HG03103 (cell line): ENCODE results near the gene DNPH1.

ENCODE experiments used
- ATAC-seq: cut with Tn5 transposase; IDR thresholded peaks from one replicate; pipeline ENCODE4 v1.9.1; 2021; ENCODE audit warnings: low read depth; ENCODE audit not compliant: unreplicated experiment

Gene DNPH1

GRCh38 chr6:43228951-43229802, at the start of gene DNPH1:
TSS of gene DNPH1 (minus strand) at chr6:43229481. CDS start at chr6:43229456, 25 bp downstream.
- ATAC-seq: peak; percentile 73

DNA sequence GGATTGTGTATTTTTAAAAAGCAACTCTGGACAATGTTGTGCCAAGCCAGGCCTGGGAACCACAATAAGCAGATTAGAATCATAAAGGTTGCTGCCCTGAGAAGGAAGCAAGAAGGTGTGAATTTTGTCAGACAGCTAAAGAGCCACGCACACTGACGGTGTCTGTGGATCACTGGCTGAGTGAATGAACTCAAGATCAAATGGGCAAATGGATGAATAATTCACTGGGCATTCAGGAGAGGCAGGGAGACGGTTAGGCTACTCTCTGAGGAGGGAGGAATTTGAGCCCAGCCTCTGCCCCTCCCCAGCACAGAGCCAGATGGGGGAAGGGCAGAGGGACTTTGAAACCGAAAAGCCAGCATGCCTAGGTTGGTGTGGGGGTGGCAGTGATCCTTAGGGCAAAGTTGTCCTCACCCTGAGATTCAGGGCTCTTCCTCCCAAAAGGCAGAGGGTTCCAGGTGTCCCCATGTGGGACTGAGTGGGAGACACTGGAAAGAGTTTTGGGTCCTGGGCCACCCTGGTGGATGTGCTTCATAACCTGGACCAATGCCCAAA, 49.3 kb upstream of the DNPH1 start:
- no peak for ATAC-seq

- ATAC-seq: no peak
Observed at GRCh38 chr6:43277643-43278523, 48.6 kb upstream of the DNPH1 start.

DNA sequence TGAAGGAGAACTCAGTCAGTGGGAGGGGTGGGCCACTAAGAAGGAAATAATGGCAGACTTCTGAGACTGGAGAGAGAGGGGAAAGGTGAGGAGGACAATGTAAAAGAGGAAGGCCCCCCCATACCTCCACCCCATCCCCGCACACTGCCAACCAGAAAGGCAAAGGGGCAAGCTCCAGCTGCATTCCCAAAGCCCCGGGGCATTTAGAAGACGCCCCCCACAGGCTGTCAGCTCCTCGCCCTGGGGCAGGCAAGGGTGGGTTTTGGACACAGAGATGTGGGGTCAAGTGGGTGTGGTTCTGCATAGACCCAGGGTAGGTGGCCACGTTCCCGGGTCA, 48.0 kb upstream of the DNPH1 start:
- ATAC-seq: no peak

DNA sequence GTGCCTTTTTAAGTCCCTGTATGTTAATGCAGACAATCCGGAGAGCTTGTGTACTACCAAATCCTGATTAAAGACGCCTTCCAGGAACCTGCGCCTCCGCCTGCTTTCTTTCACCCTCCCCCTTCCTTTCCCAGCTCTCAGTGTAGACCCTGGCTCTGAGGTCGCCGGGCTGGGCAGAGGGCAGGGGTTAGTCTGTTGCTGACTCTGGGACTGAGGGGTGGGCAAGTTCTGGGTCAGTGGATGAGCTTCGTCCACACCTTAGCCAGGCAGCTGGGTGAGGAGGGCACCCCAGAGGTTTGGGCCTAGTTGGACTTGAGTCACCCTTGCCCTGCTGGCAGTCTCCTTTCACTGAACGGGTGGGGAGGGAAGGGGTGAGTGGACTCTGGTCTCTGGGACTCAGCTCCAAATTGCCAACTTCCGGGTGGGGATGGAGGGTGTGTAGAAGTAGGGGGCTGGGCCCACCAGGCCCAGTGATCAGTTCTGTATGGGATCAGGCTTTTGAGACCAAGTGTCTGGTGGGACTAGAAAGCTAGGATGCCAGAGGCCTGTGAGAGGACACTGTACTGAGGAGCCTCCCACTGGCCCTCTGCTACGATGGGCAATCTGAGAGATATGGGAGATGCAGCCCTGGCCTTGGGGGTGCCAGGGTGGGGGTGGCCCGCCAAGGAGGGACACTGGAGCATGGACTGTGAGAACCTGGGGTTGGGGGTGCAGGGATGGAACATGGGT, 47.5 kb upstream of the DNPH1 start:
- ATAC-seq: no peak

- no peak for ATAC-seq
Observed at GRCh38 chr6:43275801-43276576, 46.7 kb upstream of the DNPH1 start.

DNA sequence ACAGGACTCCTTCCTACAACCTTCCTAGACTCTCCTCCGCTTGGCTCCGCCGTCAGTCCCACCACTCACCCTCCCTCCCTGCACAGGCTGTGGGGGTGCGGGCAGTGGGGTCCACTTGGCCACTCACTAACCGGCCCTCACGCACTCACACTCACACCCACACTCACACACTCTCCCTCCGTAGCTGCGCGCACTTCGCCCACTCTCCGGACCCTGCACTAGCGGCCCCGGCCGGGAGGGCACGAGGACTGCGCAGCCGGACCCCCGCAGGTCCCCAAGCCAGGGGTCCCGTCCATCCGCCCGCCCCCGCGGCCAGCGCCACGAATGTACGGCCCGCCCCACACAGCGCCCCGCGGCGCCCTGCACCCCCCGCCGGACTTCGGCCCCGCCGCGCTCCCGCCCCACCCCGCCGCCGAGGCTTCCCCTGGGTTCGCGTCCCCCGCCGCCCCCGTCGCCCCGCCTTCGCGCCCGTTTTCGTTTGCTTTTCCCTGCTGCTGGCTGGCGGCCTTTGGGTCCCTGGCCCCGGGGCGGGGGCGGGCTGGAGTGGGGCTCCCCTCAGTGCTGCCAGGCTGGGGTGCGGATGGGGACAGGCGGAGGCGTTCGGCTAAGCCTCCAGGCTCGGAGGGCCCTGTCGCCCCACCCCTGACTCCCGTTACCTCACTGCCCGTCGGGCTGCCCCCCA, 45.8 kb upstream of the DNPH1 start:
- ATAC-seq: no peak

DNA sequence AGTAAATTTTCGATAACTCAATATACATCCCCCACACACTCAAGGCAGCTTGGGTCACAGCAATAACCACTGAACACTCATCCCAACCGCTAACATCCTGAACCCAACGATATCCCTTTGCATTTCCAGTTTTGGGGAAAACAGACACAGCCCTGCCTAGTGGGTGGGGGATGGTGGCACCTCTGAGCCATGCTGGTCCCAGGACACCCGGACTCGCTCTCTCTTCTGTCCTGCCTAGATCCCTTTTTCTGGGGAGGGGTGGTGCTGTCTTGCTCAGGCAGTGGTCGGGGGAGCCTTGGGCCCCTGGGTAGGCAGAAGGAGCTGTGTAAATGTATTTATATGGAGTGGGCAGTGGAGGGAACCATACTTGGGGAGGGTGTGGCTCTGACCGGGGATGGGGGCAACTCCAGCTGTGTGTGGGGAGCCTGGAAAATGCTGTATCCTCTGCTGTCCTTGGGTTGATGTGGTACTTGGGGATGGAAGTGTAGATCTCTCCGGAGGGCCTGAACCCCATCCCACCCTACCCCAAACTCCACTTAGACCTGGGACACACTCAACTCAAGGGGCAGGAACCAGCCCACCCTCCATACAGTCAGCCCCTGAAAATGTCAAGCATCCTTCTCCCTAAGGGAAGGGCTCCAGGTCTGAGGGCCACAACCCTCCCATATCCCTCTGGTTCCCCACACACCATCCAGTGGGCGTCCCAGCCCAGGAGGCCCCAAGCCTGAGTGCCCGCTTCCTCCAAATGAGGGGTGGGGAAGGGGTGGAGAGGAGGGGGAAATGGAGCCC, 45.0 kb upstream of the DNPH1 start:
- no peak for ATAC-seq

GRCh38 chr6:43273707-43274106, 44.4 kb upstream of the DNPH1 start:
- no peak for ATAC-seq

DNA sequence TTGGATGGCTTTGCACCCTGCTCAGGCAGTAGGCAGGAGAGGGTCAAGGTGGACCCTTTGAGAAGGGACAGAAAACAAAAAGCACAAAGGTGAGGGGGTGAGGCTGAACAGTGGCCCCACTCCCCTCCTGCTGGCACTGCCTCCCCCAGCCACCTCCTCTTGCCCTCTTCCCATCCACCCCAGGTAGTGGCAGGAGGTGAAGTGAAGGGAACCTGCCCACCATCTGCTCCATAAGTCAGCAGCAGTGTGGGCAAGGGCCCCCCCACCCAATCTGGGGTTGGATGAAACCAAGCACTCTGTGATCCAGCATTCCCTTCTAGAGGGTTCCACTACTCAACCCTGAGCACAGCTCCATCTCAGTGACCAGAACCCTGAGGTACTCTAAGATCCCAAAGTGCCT, 42.7 kb upstream of the DNPH1 start:
- no peak for ATAC-seq

DNA sequence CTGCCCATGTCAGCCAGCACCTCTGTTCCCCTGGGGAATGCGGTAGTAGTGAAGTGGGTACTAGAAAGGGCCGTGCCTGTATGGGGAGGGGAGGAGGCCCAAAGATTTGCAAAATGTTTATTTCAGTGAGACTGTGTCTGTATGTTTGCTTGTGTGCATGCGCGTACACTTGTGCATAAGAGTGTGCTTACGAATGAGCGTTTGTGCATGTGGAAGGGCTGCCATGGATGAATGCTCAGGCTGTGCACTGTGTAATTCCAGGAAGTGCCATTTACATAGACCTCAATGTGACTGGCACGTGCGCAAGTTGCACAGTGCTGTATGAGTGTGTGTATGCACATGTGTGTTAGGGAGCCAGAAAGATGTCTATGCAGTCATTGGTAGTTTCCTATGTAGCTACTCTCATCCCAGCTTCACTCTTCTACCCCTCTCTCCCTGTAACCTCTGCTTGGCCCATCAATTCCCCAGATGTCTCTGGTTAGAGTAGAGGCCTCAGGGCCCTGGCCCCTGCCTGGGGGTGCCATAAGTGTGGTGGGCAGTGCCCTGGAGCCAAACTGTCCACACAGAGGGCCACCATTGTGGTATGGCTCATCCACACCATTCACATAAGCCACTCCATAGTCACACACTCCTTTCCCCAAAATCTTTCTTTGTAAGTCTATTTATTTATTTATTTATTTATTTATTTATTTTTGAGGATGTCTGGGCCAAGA, 42.0 kb upstream of the DNPH1 start:
- no peak for ATAC-seq

- ATAC-seq: no peak
Observed at GRCh38 chr6:43269273-43270007, 40.2 kb upstream of the DNPH1 start.

- ATAC-seq: no peak
Observed at GRCh38 chr6:43268782-43269272, 39.5 kb upstream of the DNPH1 start.

DNA sequence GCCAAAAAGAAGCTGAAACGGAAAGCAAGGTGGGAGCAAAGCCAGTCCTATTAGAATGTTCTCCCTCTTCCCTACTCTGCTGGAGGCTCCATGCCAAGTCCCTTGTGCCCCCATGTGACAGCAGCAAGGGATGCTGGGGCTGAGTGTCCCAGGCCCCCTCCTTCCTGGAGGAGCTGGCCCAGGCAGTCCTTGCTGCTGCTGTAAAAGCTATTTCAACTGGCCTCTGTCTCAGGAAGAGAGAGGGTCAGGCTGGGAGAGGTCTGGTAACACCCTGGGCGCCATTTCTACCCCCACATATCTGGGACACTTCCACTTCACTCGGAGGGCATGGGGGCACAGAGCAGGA, 39.0 kb upstream of the DNPH1 start:
- no peak for ATAC-seq

DNA sequence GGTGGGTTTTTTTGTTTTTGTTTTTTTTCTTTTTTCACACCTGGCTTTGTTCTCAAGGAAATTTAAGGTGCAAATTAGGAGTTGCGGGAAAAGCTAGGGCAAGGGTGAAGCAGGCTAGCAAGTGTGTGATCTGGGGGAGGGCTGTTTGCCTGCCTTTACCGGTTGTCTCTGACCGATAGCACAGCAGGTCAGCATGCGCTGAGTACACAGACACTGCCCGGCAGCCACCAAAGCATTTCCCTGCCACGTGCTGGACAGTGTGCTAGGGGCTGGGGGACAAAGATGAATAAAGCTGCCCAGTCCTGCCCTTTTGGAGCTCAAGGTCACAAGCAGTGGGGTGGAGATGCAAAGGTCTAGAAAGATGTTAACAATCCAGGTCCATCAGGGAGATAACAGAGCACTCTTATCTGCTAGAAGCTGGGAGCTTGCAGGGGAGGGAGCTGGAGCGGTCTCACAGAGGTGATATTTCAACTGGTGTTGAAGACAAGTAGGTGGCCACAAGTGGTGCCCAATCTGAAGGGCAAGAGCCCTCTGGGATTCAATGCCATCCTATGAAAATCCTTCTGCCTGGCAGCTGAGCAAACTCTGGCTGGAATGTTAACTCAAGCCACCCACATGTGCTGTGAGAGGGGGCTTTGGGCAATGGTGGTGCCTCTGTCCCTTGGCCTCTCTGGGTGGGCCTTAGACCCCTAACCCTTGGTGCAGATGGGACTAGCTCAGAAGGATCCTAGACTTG, 38.5 kb upstream of the DNPH1 start:
- ATAC-seq: no peak

GRCh38 chr6:43265564-43265963, 36.3 kb upstream of the DNPH1 start:
- no peak for ATAC-seq
